ENCODE measurements around the gene CTU2. TPM values are rescaled to one million over a fixed set of nuclear protein-coding genes. Genes with fewer than 3 reads are reported as not detected.

CTU2 gene
- total and polyA plus RNA-seq, 9 of the 15 experiments (the other 6 are each of a cell fraction or from before 2014, with no cell fraction given) = 1.3 to 105 (median 23.2) TPM

GRCh38 chr16:88747588-88748301, 41.4 kb downstream of the CTU2 start (continued):
- TF ChIP-seq REST (IDR thresholded peaks at IDR 0.05; ENCODE audit: borderline replicate concordance) (peak; percentile 46; the same call in 1 of the 2 replicates), REST (CRISPR knock-in tag; IDR thresholded peaks at IDR 0.05; ENCODE audit: low read depth) (no peak), RB1 (IDR thresholded peaks at IDR 0.05; ENCODE audit: low read depth) (peak; percentile 41; the same call in 1 of the 2 replicates), ZFP36 (IDR thresholded peaks at IDR 0.05; ENCODE audit: low read depth, low read length, partially characterized antibody) (peak; percentile 10), TAF7 (tag; IDR thresholded peaks at IDR 0.05) (no peak)
